GM18907 (cell line): ENCODE results near the gene PLPPR2.
"Not testable (repeated sequence)": the region's sequence is repeated elsewhere in the genome, so short reads cannot be mapped to it uniquely, and the experiment has no call there.

ENCODE experiments used
- ATAC-seq: cut with Tn5 transposase; IDR thresholded peaks from one replicate; pipeline ENCODE4 v1.9.1; 2021; ENCODE audit warnings: mild to moderate bottlenecking, moderate library complexity; ENCODE audit not compliant: unreplicated experiment

PLPPR2 gene

GRCh38 chr19:11339254-11340098, 15.8 kb upstream of the PLPPR2 start, which contains the start of gene RAB3D:
TSS of gene RAB3D (minus strand) at chr19:11339657. CDS start at chr19:11337399, 2,258 bp downstream.
- no peak for ATAC-seq

- not testable (repeated sequence) for ATAC-seq
Observed at GRCh38 chr19:11340099-11340467, 15.1 kb upstream of the PLPPR2 start.

- ATAC-seq: no peak
Observed at GRCh38 chr19:11342429-11342828, 12.8 kb upstream of the PLPPR2 start.

GRCh38 chr19:11345122-11345803, 10.0 kb upstream of the PLPPR2 start:
- ATAC-seq: no peak

- ATAC-seq: peak; percentile 86
Observed at GRCh38 chr19:11346104-11346940, 8.9 kb upstream of the PLPPR2 start, which contains the start of the genes CCDC159 and TMEM205. TSS of gene CCDC159 (plus strand) at chr19:11346519. CDS start at chr19:11346607, 88 bp downstream. TSS of gene TMEM205 (minus strand) at chr19:11346268. CDS start at chr19:11345619, 649 bp downstream.

GRCh38 chr19:11347546-11348039, 7.6 kb upstream of the PLPPR2 start:
- ATAC-seq: no peak

- no peak for ATAC-seq
Observed at GRCh38 chr19:11349171-11349570, 6.1 kb upstream of the PLPPR2 start.

- ATAC-seq: not testable (repeated sequence)
Observed at GRCh38 chr19:11354102-11354501, 1.1 kb upstream of the PLPPR2 start.

- ATAC-seq: no peak
Observed at GRCh38 chr19:11356074-11356397, 804 bp downstream of the PLPPR2 start.

GRCh38 chr19:11356676-11357550, 1.7 kb downstream of the PLPPR2 start:
- ATAC-seq: no peak

GRCh38 chr19:11359421-11359820, 4.2 kb downstream of the PLPPR2 start:
- ATAC-seq: no peak

GRCh38 chr19:11361037-11361770, 6.0 kb downstream of the PLPPR2 start:
- no peak for ATAC-seq

GRCh38 chr19:11361771-11362731, 6.8 kb downstream of the PLPPR2 start:
- no peak for ATAC-seq

GRCh38 chr19:11363881-11364280, 8.6 kb downstream of the PLPPR2 start:
- ATAC-seq: no peak

- ATAC-seq: no peak
Observed at GRCh38 chr19:11364296-11364904, 9.2 kb downstream of the PLPPR2 start.

- ATAC-seq: no peak
Observed at GRCh38 chr19:11364935-11365334, 9.7 kb downstream of the PLPPR2 start.

GRCh38 chr19:11365557-11366117, 10.4 kb downstream of the PLPPR2 start:
- ATAC-seq: no peak
